ENCODE measurements around the gene SV2C. TPM values are rescaled to one million over a fixed set of nuclear protein-coding genes. Genes with fewer than 3 reads are reported as not detected.
A peak's percentile ranks its signal among the peaks of the same experiment; 100 is the strongest.
"Not testable (repeated sequence)": the region's sequence is repeated elsewhere in the genome, so short reads cannot be mapped to it uniquely, and the experiment has no call there.

The SV2C gene
- total RNA-seq, 1 donor from 2014 or later = 0.20 TPM

DNA sequence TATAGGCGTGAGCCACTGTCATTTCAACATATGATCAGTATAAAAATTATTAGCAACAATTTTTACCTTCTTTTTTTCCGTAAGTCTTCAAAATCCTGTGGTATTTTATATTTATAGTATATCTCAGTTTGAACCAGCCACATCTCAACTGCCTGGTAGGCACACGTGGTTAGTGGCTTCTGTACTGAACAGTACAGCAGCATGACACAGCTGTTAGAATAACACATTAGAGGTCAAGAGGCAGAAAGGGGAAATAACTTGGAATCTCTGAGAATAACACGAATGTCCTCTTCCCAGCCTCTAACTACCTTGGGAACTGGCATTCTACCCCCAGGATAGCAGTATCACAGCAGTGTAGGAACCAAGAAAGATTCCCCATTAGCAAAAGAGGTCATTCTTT, 211.4 kb downstream of the SV2C start:
- no peak for DNase-seq (ENCODE audit: low read depth in 2 of 2)

DNA sequence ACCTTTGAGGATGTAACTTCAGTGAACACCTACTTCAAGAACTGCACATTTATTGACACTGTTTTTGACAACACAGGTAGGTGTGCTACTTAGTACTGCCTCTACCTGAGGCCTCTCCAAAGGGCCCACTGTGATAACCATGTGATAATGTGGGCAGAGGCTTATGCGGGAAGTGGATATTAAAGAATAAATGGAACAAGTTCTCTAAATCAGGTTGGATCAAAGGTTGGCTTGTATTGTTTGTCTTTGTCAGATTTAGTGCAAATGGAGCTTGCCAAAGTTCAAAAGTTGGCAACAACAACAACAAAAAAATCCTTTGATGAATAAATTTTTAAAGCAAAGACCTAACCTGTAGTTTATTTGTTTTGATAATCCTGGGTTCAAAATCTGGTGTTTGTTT, 215.7 kb downstream of the SV2C start:
- DNase-seq (ENCODE audit: low read depth in 2 of 2) = no peak

DNA sequence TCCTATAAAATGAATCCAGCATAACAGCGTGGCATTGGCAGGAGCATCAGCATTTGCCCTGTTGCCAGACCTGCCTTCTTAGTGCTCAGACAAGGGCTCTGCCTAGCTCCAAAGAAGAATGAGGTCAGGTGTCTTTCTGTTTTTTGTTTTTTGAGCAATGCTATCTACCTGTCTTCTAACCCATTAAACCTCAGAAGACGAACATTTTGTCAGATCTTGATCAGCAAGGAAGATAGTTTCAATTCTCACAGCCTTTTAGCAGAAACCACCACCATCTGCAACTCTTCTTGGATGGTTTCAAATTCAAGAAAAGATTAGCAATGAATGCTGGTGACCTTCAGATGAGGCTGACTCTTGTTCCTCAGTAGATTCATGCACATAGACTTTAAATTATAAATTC, 216.4 kb downstream of the SV2C start:
- no peak for DNase-seq (ENCODE audit: low read depth in 2 of 2)

DNA sequence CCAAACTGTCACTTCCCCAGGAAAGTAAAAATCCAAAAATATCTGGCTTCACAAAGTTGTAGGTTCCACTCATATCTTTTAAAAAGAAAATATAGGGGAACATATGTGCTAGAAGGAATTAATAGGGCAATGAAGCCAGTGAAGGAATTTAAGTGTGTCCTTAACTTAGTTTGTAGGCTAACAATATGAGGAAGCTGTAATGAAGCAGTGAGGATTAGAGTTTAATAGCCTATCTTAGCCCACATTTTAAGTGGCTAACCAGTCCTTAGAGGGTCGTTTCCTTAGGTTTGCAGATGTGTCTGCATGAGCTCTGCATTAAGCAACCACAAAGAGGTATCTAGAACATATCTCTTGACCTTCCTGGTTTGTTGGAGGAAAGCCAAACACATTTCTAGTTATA, 218.7 kb downstream of the SV2C start:
- DNase-seq (ENCODE audit: low read depth in 2 of 2) = not testable (repeated sequence)

DNA sequence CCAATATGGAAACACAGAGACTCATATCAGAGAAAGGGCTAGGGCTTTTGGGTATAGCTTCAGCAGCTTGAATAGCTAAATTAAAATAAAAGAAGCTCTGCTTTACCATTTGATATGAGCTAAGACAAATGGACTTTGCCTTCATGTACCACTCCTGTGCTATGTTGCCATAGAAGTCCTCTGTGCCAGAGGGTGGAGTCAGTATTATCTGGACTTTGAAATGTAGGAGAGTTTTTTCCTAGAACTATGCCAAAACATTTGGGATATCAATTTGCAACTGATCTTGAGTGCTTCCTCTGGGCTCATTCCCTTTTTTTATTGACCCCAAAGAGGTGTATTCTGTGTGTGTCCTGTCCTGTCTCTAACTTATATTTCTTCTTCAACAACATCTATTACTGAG, 219.5 kb downstream of the SV2C start:
- DNase-seq (ENCODE audit: low read depth in 2 of 2) = not testable (repeated sequence)

DNA sequence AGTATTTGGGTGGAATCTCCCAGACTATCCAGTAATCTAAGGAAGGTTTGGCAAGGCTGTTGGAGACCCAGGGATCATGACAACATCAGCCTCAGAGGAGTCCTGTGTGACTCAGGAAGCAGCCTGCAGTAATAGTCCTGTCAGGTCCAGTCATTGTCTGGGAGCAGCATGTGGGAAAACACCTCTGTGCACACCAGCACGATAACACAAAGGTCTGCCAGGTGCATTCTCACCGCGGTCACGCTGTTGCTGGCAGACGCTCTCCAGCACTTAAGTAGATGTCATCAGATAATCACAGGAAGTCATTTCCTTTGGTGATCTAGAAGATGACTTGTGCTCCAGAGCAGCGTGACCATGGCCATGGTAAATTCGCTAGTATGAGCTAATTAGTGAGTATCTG, 220.7 kb downstream of the SV2C start:
- peak in 1 of 2 donors; percentile 17 for DNase-seq (ENCODE audit: low read depth in 2 of 2)

DNA sequence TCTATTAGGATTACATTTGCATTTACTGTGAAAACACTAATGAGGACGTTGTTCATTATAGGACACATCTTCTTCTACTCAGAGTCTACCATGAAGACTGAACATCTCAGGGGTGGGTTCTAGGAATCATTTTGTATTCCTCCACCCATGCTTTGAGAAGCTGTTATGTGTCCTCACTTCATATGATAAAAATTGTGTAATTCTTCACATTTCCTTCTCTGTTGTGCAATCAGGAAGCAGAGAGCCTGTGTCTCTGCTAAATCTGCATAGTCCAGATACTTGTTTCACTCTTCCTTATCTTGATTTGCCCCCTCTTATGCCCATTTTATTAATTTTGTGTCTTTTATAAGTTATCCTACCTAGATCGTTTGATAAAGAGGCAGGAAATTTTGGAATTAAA, 222.1 kb downstream of the SV2C start:
- no peak for DNase-seq (ENCODE audit: low read depth in 2 of 2)

DNA sequence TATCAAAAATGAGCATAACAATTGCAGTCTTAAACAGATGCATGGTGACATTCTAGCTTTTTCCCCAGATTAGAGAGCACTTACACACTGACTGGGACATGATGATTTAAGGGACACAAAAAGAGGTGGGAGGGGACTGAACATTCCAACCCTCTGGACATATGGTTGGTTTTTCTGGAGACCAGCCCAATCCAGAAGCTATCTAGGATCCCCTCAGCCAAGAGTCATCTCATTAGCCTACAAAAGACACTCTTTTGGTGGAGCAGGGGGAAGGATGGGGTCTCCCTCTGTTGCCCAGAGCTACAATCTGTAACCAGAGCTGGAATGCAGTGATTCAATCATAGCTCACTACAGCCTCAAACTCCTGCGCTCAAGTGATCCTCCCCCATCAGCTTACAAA, 222.6 kb downstream of the SV2C start:
- no peak for DNase-seq (ENCODE audit: low read depth in 2 of 2)

DNA sequence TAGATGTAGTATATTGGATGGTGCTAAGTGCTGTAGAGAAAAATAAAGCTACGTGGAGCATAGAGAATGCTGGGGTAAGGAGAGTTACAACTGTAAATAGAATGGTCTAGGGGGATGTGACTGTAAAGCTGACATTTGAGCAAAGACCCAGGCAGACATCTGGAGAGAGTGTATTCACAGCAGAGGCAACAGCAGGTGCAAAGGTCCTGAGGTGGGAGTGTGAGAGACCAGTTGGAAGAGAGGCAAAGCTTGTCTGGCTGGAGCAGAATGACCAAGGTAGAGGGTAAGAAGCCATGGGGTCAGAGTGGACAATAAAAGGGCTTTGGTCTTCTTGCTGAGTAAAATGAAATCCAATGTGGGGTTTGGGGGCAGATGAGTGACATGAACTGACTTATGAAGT, 227.0 kb downstream of the SV2C start:
- no peak for DNase-seq (ENCODE audit: low read depth in 2 of 2)

DNA sequence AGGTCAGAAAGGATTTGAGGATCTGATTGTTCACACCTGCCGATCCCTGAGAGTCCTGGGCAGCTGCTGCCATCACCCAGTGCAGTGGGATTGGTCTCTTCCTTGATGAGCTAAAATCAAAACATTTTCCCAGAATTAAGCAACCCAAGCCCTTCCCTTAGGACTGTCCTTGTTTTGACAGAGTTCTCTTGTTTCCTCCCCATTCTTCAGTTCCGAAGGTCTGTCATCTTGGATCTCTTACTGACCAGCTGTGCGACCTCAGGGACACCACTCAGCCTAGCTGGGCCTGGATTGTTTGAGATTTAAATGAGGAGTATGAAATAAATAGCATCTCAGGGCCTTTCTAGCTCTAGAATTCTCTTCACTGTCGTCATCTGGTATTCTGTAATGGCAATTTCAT, 229.6 kb downstream of the SV2C start:
- DNase-seq (ENCODE audit: low read depth in 2 of 2) = no peak

DNA sequence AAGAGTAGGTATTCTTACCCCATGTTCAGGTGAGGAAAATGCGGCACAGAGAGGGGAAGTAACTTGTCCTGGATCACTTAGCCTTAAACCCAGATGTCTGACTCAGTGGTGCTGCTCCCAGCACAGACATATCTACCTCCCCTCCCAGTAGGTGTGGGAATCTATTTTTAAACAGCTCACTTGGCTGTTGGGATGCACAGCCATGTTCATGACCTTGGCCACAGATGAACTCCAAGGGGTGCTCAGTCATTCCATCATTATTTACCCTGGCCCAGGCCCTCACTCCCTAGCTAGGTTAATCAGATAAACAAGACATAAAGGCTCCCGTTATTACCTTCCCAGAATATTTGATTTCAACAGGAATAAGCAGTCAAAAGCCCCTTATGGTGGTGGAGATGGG, 231.5 kb downstream of the SV2C start:
- DNase-seq (ENCODE audit: low read depth in 2 of 2) = no peak

DNA sequence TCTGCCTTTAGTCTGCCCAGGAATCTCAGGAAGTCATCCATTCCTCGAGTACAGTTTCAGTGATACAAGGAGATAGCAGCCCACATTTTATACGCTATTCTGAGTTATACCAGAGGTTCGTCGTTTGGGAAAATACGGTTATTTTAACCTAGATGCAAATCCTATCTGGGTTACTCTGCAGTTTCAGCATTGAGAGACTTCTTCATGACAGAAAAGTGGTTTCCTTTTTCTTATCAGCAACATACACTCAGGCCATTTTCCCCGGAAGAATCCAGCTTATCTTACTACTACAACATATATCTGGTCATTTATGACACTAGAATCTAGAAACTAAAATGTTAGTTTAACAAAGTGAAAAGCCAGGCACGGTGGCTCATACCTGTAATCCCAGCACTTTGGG, 236.5 kb downstream of the SV2C start:
- no peak for DNase-seq (ENCODE audit: low read depth in 2 of 2)

DNA sequence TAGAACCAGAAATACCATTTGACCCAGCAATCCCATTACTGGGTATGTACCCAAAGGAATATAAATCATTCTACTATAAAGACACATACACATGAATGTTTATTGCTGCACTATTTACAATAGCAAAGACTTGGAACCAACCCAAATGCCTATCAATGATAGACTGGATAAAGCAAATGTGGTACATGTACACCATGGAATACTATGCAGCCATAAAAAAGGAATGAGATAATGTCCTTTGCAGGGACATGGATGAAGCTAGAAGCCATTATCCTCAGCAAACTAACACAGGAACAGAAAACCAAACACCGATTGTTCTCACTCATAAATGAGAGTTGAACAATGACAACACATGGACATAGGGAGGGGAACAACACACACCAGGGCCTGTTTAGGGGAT, 240.3 kb downstream of the SV2C start:
- DNase-seq (ENCODE audit: low read depth in 2 of 2) = not testable (repeated sequence)

DNA sequence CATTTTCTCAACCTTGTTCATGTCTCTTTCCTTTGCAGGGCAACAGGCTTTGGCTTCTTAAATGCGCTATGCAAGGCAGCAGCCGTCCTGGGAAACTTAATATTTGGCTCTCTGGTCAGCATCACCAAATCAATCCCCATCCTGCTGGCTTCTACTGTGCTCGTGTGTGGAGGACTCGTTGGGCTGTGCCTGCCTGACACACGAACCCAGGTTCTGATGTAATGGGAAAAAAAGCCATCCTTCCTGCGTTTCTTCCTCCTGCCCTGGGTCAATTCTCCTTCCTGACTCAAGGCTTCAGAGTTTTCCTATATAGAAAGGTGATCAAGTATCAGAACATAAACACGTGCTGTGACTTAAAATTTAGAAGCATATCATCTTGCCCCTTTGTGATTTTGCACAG, 242.1 kb downstream of the SV2C start:
- DNase-seq (ENCODE audit: low read depth in 2 of 2) = no peak

DNA sequence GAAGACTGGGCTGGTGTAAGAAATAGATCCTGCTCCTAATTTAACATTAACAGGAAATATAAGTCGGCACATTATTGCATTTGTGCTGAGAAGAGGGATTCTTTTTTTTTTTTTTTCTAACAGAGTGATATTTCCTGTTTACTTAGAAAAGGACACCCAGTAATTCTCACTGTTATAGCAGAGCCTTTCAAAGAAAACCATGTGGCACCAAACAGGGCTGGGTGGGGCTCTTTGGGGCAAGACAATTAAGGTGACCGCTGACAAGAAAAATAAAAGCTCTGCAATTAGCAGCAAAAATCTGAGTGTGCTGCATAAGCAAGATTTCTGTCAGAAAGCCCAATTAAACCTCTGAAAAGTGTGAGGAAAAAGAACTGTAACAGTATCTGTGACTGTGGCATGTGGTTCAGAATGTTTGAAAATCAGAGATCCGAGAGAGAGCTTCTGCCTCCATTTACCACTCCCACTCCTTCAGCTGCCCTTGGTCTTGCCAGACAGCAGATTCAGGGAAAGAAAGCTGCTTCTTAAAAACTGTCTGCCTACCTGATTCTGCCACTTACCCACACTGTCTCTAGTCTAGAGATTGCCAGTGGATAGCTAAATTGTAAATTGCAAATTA, 242.8 kb downstream of the SV2C start:
- DNase-seq (ENCODE audit: low read depth in 2 of 2) = no peak

DNA sequence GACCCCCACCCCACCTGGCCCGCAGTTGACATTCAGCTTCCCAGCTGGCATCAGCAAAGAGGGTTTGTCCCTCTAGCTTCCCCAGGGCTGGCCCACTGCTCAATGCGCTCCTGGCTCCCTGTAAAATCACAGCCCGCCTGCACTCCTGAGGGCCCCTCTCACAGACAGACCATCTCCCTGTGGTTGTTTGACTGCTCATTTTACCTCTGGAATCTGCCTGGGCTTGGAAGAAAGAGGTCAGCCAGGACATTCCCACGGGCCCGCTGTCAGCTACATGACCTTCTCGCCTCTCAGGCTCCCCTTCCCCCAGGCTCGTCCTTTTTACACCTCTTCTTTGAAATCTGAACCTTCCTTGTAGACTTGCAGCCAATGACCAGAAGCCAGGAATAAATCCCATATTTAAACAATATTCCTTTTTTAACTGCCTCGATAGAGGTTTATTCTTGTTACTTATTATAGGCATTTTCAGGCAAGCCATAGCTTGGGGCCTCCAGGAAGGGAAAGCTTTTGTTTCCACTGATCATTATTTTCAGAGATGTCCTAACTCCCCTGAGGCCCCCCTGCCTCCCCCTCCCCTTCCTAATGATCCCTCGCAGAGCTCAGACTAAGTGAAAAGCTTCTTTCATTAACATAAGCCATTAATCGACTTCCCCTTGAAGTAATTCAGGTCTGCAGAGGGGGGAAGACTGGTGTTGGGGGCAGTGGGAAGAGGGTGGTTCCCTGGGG, 243.6 kb downstream of the SV2C start:
- no peak for DNase-seq (ENCODE audit: low read depth in 2 of 2)

DNA sequence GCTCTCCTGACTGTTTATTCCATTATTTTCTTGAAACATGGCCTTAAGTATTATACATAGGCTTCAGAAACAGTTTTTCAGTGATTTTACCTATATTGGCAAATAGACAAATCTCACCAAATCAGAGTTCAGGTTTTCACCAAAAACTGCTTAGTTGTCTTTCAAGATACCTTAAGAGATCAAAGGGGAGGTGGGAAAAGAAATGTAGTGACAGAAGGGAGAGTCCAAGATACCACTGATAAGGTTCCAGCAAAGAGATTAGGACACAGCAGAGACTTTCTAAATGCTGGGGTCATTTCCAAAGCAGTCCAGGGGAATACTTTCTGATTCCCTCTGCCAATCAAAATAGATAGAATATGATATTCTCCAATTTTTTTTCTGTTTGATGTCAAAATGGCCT, 246.2 kb downstream of the SV2C start:
- DNase-seq (ENCODE audit: low read depth in 2 of 2) = no peak

DNA sequence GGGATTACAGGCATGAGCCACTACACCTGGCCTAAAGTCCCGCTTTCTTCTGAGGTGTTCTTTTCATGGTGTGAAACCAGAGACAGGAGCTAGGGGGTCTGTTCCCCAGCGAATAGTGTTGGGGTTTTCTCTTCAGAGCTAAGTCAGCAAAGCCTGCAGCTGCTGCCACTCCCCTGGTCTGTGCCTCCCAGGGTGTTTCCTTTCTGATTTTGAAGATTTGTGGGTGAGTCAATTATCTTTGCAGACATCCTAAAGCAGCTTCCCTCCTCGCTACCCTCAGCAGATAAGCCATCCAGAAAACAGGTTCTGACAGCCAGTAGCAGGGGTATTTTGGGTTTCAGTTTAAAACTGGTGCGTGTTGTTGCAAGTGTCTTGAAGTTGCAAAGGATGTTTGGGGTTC, 247.9 kb downstream of the SV2C start:
- no peak for DNase-seq (ENCODE audit: low read depth in 2 of 2)

DNA sequence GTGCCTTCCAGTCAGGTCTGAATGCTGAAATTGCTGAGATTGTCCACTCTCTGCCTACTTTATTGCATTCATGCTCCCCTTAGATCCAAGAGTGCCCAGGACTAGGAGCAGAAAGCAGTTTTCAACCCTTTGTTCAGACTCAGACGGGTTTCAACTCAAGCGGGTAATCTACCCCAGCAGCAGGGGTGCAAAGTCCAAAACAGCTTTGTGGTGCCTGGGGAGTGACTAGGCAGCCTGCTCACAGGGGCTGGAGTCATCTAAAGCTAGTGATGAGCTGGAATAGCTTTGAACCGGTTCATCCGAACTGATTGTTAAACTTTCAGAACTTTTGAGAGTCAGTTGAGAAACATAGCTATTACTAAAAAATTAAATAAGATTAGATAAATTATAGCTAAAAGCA, 248.9 kb downstream of the SV2C start:
- DNase-seq (ENCODE audit: low read depth in 2 of 2) = no peak

DNA sequence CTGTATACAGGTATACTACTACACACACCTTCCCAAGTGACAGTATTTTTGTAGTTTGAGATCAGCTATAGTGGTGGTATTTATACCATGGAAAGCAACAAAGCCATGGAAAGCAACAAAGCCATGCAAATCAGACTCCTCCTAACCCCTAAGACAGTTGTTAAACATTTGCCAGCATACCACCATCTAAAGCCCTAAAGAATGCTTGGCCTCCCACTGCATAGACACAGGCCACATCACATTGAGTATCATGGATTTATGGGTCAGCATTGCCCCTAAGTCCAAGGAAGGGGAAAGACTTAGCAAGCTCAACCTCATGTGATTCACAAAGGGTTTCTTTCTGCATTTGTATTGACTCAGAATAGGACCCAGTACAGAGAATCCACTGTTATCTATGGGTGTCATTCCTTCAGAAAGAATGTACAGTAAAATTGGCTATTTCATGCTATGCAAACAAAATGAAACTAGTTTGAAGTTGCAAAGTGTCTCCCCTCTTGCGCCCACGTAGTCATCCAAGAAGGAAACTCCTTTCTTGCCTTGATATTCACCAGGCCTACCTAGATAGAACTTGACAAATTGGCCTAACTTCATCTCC, 249.5 kb downstream of the SV2C start:
- DNase-seq (ENCODE audit: low read depth in 2 of 2) = no peak

DNA sequence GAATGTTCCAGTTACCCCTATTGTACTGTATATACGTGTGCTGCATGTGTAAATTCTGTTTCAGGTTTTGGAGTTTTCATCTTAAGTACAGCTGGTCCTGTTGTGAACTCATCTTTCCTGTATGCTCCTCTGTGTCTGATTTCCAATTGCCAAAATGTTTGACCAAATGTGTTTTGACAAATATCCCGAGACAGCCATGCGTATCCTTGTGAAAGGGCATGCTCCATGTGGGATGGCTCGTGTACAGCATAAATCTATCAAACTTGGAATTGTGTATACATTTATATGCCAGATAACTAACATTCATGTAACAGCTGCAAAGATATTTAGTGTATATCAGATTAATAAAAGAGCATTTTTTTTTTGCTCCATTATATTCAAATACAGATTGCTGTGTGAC, 250.4 kb downstream of the SV2C start:
- DNase-seq (ENCODE audit: low read depth in 2 of 2) = no peak

DNA sequence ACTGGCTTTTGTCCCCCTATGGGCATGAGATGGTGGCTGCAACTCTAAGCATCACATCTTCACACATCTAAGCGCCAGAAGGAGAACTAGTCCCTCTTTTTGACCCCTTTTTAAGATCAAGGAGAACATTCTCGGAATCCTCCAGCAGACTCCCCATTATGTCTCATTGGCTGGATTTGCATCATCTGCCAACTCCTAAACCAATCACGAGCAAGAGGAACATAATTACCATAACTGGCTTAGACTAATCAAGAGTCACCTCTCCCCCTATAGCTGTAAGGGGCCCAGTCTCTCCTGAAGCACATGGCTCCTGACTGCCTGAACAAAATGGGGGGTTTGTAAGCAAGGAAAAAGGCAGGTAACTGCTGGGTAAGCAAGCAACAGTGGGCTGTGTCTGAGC, 251.4 kb downstream of the SV2C start:
- DNase-seq (ENCODE audit: low read depth in 2 of 2) = no peak

DNA sequence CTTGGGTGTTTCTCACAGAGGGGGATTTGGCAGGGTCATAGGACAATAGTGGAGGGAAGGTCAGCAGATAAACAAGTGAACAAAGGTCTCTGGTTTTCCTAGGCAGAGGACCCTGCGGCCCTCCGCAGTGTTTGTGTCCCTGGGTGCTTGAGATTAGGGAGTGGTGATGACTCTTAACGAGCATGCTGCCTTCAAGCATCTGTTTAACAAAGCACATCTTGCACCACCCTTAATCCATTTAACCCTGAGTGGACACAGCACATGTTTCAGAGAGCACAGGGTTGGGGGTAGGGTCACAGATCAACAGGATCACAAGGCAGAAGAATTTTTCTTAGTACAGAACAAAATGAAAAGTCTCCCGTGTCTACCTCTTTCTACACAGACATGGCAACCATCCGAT, 252.3 kb downstream of the SV2C start:
- DNase-seq (ENCODE audit: low read depth in 2 of 2) = not testable (repeated sequence)
